Measurements from ENCODE around the gene RICTOR. TPM values are rescaled to one million over a fixed set of nuclear protein-coding genes. Genes with fewer than 3 reads are reported as not detected.

The RICTOR gene
- total and polyA plus RNA-seq, 2 donors from 2014 or later = 3.4 to 43.8 TPM

- Histone ChIP-seq H3K4me1 (ENCODE audit: control insufficient read depth in 2 of 3, insufficient read depth in 2 of 3, low read depth in 1 of 3, low read length in 3 of 3) (no peaks in the 10 kb centered on the region), H3K4me3 (ENCODE audit: low read length in 3 of 3) (no peak overlapping the region), H3K27ac (ENCODE audit: low read depth in 2 of 2, low read length in 2 of 2) (no peak overlapping the region), H3K27me3 (ENCODE audit: control insufficient read depth, insufficient read depth, low read length) (no peaks in the 10 kb centered on the region), H3K36me3 (ENCODE audit: control insufficient read depth in 2 of 3, insufficient read depth in 3 of 3, low read length in 3 of 3) (peaks cover 0 to 9% (median 6%) of the 10 kb centered on the region in 3 donors), H3K9ac (ENCODE audit: low read length in 3 of 3) (no peak overlapping the region), H3K9me3 (ENCODE audit: control insufficient read depth in 2 of 3, insufficient read depth in 1 of 3, low read length in 3 of 3) (no peaks in the 10 kb centered on the region)
- DNase-seq (no peak), FAIRE-seq (no peak)
- intact Hi-C loops (cut with DNase I) = no loop called here
- TF ChIP-seq CTCF (IDR thresholded peaks at IDR 0.05; ENCODE audit: borderline replicate concordance, extremely low read depth, insufficient read depth) = no peak
Observed at GRCh38 chr5:38927470-38927869, 146.7 kb downstream of the RICTOR start.

GRCh38 chr5:38926121-38926520 is 148.1 kb downstream of the RICTOR start:
- intact Hi-C loops (cut with DNase I) = no loop called here
- Histone ChIP-seq H3K4me1 (ENCODE audit: control insufficient read depth in 2 of 3, insufficient read depth in 2 of 3, low read depth in 1 of 3, low read length in 3 of 3) (no peaks in the 10 kb centered on the region), H3K27me3 (ENCODE audit: control insufficient read depth, insufficient read depth, low read length) (no peaks in the 10 kb centered on the region), H3K27ac (ENCODE audit: low read depth in 2 of 2, low read length in 2 of 2) (no peak overlapping the region), H3K36me3 (ENCODE audit: control insufficient read depth in 2 of 3, insufficient read depth in 3 of 3, low read length in 3 of 3) (peaks cover 0 to 9% (median 3%) of the 10 kb centered on the region in 3 donors), H3K9me3 (ENCODE audit: control insufficient read depth in 2 of 3, insufficient read depth in 1 of 3, low read length in 3 of 3) (no peaks in the 10 kb centered on the region), H3K4me3 (ENCODE audit: low read length in 3 of 3) (no peak overlapping the region), H3K9ac (ENCODE audit: low read length in 3 of 3) (no peak overlapping the region)
- TF ChIP-seq CTCF (IDR thresholded peaks at IDR 0.05; ENCODE audit: borderline replicate concordance, extremely low read depth, insufficient read depth) = no peak
- no peak for DNase-seq
- FAIRE-seq = no peak

- Histone ChIP-seq H3K27ac (ENCODE audit: low read depth in 2 of 2, low read length in 2 of 2) (no peak overlapping the region), H3K4me1 (ENCODE audit: control insufficient read depth in 2 of 3, insufficient read depth in 2 of 3, low read depth in 1 of 3, low read length in 3 of 3) (no peaks in the 10 kb centered on the region), H3K27me3 (ENCODE audit: control insufficient read depth, insufficient read depth, low read length) (no peaks in the 10 kb centered on the region), H3K4me3 (ENCODE audit: low read length in 3 of 3) (no peak overlapping the region), H3K36me3 (ENCODE audit: control insufficient read depth in 2 of 3, insufficient read depth in 3 of 3, low read length in 3 of 3) (peaks cover 0 to 9% (median 2%) of the 10 kb centered on the region in 3 donors), H3K9me3 (ENCODE audit: control insufficient read depth in 2 of 3, insufficient read depth in 1 of 3, low read length in 3 of 3) (no peaks in the 10 kb centered on the region), H3K9ac (ENCODE audit: low read length in 3 of 3) (no peak overlapping the region)
- intact Hi-C loops (cut with DNase I) = no loop called here
- no peak for TF ChIP-seq CTCF (IDR thresholded peaks at IDR 0.05; ENCODE audit: borderline replicate concordance, extremely low read depth, insufficient read depth)
- DNase-seq (no peak), FAIRE-seq (no peak)
Observed at GRCh38 chr5:38925154-38925925, 148.9 kb downstream of the RICTOR start.
